NT2/D1 (cell line): ENCODE data around the gene CCDC137.

Source experiments
- DNase-seq: peaks from one replicate; pipeline ENCODE4 v3.0.0-alpha.2; 2011; ENCODE audit warnings: low read depth, low spot score
- H3K27me3 ChIP-seq: 2 replicates; pipeline ENCODE4 v1.6.0; 2011; ENCODE audit warnings: mild to moderate bottlenecking; ENCODE audit not compliant: insufficient read length, insufficient read depth
- H3K36me3 ChIP-seq: 2 replicates; pipeline ENCODE4 v1.6.1; 2011; ENCODE audit warnings: mild to moderate bottlenecking, low read length, mixed read lengths; ENCODE audit not compliant: insufficient read depth, insufficient read length
- H3K4me1 ChIP-seq: 2 replicates; pipeline ENCODE4 v1.5.1; 2011; ENCODE audit not compliant: insufficient read depth, insufficient read length
- H3K4me3 ChIP-seq: 2 replicates; pipeline ENCODE4 v1.5.1; 2011; ENCODE audit warnings: low read depth; ENCODE audit not compliant: insufficient read length
- H3K9ac ChIP-seq: 2 replicates; pipeline ENCODE4 v1.6.0; 2011; ENCODE audit warnings: low read depth; ENCODE audit not compliant: insufficient read length
- H3K9me3 ChIP-seq: 2 replicates; pipeline ENCODE4 v1.5.1; 2011; ENCODE audit warnings: mild to moderate bottlenecking, low read length; ENCODE audit not compliant: insufficient read depth
- SUZ12 ChIP-seq: IDR thresholded peaks from 2 replicates; pipeline ENCODE4 v1.6.1; 2011; ENCODE audit not compliant: insufficient read length, insufficient read depth; ENCODE audit errors: extremely low read depth
- YY1 ChIP-seq: IDR thresholded peaks from 2 replicates; pipeline ENCODE4 v1.6.1; 2011; ENCODE audit not compliant: insufficient read length, insufficient read depth
- ZNF274 ChIP-seq: IDR thresholded peaks from 2 replicates; pipeline ENCODE4 v1.6.1; 2011; ENCODE audit warnings: mild to moderate bottlenecking, low read depth, low read length

CCDC137 gene

DNA sequence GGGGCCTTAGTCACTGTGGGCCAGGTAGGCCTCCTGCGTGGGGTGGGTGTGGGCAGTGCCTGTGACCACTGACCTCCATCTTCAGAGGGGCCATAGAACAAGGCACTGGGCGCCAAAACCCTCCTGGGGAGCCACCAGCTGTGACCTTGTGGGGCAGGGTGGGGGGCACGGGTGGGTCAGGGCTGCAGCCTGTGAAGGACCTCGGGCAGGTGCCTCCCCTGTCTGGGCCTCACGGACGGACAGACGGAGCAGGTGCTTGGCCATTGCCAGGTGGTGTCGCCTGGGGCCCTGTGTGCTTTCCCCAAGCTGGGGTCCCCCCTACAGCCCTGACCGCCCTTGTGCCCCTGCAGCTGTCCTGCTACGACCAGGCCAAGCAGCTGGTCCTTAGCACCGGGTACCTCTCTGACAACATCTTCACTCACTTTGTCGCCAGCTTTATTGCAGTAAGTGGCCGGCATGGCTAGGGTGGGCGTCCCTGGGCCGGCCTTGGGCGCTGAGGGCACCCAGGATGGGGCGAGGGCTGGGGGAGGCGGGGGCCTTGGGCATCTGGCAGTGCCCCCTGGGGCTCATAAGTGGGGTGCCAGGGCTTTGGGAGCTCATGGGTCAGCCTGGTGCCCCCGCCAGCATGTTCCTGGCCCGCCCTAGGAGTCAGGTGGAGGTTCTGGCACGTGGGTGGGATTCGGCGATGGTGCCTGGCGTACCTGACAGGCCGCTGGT is 50.7 kb downstream of the CCDC137 start:
- H3K36me3 ChIP-seq, result peaks cover 39% of the 10 kb centered on the region
- no peak overlapping the region for H3K4me3 ChIP-seq
- no peaks in the 10 kb centered on the region for H3K27me3 ChIP-seq
- peaks cover 17% of the 10 kb centered on the region for H3K4me1 ChIP-seq
- H3K9ac ChIP-seq, result no peak overlapping the region
- TF ChIP-seq ZNF274 (no peak), YY1 (no peak), SUZ12 (no peak)
- DNase-seq, result no peak
- H3K9me3 ChIP-seq, result no peaks in the 10 kb centered on the region

DNA sequence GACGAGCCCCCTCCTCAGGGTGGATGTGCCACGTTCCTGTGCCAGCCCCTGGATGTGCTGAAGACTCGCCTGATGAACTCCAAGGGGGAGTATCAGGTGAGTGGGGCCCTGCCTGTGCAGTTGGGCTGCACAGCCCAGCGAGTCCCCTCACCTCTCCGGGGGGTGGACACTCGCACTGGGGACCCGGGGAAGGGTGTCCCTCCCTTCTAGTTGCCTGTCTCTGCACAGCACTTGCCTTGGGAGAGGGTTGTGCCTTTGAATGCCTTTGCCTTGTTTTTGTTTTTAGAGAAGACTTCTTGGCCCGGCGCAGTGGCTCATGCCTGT is 51.2 kb downstream of the CCDC137 start:
- no peak for DNase-seq
- H3K9me3 ChIP-seq, result no peaks in the 10 kb centered on the region
- H3K4me1 ChIP-seq, result peaks cover 21% of the 10 kb centered on the region
- H3K9ac ChIP-seq, result no peak overlapping the region
- H3K4me3 ChIP-seq, result no peak overlapping the region
- peaks cover 39% of the 10 kb centered on the region for H3K36me3 ChIP-seq
- TF ChIP-seq SUZ12, result no peak
- TF ChIP-seq YY1, result no peak
- no peak for TF ChIP-seq ZNF274
- H3K27me3 ChIP-seq, result no peaks in the 10 kb centered on the region

- no peaks in the 10 kb centered on the region for H3K27me3 ChIP-seq
- TF ChIP-seq YY1 (no peak), SUZ12 (no peak), ZNF274 (no peak)
- peaks cover 33% of the 10 kb centered on the region for H3K36me3 ChIP-seq
- H3K9ac ChIP-seq, result no peak overlapping the region
- peaks cover 9% of the 10 kb centered on the region for H3K4me1 ChIP-seq
- H3K4me3 ChIP-seq, result no peak overlapping the region
- H3K9me3 ChIP-seq, result no peaks in the 10 kb centered on the region
- no peak for DNase-seq
These were observed 53.1 kb downstream of the CCDC137 start for GRCh38 chr17:81719410-81720266.

DNA sequence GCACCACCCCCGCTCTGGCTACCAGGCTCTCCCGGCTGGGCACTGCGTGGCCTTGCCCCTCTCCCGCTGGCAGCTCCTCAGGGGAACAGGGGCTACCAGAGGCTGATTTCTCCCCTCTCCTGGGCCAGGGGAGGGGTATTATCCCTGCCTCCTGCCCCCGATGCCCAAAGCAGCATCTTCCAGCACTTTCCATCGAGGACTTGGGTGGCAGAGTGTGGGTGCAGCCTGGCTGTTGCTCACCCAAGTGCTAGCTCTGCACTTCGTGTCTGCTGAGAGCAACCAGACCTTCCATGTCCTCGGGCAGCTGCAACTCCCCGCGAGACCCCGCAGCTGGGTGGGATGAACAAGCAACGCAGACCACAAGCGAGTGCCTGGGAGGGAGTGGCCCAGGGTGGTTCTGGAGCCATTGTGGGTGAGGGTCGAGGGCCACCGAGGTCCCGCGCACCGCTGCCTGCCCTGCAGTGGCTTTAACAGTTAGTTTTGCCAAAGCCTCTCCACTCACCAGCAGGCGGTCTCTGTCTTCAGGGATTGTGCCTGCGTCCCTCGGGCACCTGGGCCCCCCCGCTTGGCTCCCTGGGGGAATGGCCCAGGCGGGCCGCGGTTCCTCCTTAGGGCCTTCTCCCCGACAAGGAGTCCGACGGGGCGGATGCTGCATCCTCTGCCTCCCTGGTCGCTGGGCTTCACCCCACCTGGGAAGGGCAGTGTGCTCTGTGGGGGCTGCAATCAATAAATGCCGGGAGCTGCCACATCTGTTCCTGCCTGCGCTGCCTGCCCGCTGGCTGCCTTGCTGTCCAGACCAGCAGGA is 53.9 kb downstream of the CCDC137 start:
- no peak for DNase-seq
- H3K9ac ChIP-seq, result no peak overlapping the region
- no peaks in the 10 kb centered on the region for H3K27me3 ChIP-seq
- no peak overlapping the region for H3K4me3 ChIP-seq
- H3K9me3 ChIP-seq, result no peaks in the 10 kb centered on the region
- H3K4me1 ChIP-seq, result peaks cover 8% of the 10 kb centered on the region
- H3K36me3 ChIP-seq, result peaks cover 27% of the 10 kb centered on the region
- TF ChIP-seq YY1, result no peak
- no peak for TF ChIP-seq SUZ12
- no peak for TF ChIP-seq ZNF274

DNA sequence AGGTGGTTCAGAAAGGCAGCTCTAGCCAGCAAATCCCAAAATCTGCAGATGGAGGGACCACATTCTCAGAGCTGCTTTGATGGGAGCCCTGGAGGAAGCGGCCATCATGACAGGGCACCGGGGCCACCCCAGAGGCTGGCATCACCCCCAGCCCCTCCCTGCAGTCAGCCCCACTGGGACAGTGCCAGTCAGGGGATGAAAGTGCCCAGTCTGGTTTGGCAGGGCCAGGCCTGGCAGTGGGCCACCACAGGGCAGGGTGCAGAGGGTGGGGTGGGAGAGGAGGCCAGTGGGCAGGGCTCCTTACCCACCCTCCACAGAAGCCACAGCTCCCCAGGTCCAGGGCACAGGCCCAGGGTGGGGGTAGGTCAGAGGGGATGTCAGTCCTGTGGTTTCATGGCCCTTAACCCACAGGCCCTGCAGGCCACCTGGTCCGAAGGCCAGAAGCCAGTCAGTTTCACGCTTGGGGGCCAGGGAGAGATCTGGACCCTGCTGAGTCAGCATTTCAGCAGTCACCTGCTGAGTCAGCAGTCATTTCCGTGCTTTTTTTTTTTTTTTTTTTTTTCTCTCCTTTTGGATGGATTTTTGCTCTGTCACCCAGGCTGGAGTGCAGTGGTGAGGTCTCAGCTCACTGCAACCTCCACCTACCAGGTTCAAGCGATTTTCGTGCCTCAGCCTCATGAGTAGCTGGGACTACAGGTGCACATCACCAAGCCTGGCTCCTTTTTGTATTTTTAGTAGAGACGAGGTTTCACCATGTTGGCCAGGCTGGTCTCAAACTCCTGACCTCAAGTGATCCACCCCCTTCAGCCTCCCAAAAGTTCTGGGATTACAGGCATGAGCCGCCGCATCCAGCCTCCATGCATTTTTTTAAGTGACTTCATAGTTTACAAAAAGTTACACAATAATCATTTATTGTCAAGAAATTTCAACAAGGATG is 55.9 kb downstream of the CCDC137 start:
- H3K4me1 ChIP-seq, result peaks cover 8% of the 10 kb centered on the region
- H3K36me3 ChIP-seq, result peaks cover 24% of the 10 kb centered on the region
- no peaks in the 10 kb centered on the region for H3K27me3 ChIP-seq
- H3K9me3 ChIP-seq, result no peaks in the 10 kb centered on the region
- no peak for DNase-seq
- H3K4me3 ChIP-seq, result no peak overlapping the region
- H3K9ac ChIP-seq, result peak overlapping the region; percentile 56
- no peak for TF ChIP-seq YY1
- TF ChIP-seq SUZ12, result no peak
